HG02885 (cell line): ENCODE results near the gene CHSY3.

ENCODE experiments used
- ATAC-seq: cut with Tn5 transposase; IDR thresholded peaks from one replicate; pipeline ENCODE4 v1.9.1; 2021; ENCODE audit warnings: mild to moderate bottlenecking; ENCODE audit not compliant: unreplicated experiment, poor library complexity

CHSY3 gene

DNA sequence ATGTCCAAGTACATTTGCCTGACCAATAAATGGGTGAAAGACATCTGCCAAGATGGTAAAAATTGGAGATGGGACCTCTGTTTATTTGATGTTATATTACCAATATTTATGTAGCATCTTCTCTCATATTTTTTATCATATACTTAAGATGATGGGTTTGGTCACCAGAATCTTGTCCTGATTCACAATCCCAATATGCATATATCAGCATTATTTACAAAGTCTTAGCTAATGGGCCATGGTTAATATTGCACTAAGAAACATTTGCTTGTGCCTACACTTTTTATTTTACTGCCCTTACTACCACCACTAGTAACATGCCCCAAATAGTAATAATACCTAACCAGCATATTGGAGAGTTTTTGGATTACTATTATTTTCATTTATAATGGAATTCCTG lies 116.7 kb downstream of the CHSY3 start:
- ATAC-seq, result no peak

DNA sequence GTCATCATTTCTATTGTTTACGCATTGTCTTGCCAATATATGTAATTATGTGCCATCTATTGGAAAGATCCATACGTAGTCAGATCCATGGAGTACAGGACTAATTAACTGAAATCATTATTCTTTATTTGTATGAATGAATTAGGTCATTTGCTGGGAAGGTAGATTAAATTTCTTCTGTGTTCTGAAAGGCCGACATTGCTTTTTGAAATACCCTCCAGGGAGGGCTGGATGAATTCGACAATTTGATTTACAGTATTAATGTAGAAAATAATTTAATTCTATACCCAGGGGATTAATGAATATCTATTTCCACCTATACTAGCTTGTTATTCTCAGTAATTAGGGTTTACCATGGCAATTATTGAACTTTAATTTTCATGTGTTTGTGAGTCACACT lies 117.6 kb downstream of the CHSY3 start:
- ATAC-seq, result no peak

DNA sequence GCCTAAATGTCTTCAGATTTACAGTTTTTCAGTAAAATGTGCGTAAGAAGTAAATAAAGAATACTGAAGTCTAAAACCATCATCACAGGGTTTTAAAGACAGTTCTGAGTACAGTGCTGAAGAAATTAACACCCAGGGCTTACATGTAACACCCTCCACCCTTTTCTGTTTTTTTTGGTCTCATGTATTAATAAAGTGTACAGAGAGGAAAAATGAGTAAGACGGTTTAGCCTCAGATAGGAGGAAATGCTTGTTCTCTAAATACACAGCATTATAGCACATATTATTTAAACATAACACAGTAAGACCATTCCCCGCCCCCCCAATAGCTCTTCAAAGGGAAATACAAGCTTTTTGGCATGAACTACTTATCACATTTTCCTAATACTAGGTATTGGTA lies 119.3 kb downstream of the CHSY3 start:
- ATAC-seq, result no peak

DNA sequence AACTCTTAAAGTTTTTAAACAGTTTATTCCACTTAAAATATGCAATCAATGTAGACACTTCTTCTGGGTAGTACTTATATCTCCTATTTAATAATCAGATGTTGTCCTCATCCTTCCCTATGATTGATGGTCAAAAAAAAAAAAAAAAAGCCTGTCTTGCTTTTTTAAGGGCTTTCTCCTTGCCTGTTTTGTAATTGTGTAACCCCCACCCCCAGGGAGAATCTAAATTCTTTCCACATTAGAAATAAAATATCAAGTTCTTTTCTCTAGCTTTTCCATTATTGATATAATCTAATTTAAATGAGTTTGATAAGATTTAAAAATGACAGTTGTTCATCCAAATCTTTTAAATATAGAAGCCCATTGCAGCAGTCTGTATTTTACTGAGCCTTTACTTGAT lies 119.7 kb downstream of the CHSY3 start:
- ATAC-seq, result no peak

DNA sequence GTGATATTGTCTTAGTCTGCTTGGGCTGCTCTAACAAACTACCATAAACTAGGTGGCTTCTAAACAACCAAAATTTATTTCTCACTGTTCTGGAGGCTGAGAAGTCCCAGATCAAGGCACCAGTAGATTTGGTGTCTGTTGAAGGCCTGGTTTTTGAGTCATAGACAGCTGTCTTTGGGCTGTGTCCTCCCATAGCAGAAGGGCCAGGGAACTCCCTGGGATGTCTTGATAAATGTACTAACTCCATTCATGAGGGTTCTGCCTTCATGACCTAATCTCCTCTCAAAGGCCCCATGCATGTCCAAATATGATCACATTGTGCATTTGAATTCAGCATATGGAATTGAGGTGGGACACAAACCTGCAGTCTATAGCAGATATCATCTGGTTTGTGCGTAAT lies 121.2 kb downstream of the CHSY3 start:
- no peak for ATAC-seq

DNA sequence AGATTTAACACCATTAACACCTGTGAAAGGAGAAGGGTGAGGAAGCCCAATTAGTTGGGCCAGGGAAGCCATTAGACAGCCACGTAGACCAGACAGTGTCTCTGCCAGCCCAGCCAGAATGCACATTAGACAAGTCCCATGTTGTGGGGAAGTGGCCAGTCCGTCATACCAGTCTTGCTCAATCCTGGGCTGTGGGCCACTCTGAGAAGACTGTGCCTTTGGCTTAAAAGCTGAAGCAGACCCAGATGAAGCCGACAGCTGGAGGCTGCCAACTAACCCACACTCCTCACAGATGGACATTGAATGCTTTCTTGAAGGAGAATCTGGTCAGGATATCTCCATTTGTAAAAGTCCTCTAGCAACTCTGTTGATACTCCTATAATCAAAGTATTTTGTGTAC lies 128.5 kb downstream of the CHSY3 start:
- no peak for ATAC-seq

DNA sequence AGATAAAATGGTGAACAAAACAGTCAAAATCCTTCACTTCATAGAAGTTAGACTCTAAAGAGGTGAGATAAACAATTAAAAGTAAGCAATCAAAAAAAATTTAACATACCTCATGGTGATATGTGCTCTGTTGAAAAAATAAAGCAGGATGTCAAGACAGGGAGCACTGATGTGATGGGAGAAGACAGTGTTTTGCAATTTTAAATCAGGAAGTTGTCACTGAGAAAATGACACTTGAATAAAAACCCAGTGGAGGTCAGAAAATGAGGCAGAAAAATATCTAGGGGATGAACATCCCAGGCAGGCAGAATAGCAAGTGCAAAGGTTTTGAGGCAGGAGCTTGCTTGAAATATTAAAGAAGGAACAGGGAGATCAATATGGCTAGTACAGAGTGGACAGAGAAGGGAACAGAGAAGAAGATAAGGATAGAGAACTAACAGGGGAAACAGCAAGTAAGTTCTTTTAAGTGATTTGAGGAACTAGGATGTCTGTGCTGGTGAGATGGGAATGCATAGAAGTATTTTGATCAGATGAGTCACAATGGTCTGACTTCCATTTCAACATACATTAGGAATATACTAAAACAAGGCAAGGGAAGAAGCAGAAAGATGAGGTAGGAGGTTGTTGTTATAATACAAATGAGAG lies 130.4 kb downstream of the CHSY3 start:
- no peak for ATAC-seq

DNA sequence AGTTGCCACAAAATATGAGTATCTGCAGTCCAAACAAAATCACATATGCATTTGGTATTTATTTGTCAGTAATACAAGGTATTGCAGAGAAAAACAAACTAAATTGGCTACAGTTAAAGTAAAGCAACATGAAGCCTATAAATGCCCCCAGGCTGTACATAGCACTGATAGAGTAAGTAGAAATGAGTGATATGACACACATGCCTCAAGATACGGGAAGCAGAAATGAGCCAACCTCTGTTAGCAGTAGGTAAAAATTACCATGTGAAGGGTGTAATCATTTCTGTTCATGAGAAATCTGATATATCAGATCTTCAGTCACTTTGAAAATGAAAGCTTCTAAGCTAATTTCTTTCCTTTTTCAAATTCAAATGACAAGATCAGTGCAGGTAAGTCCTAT lies 131.1 kb downstream of the CHSY3 start:
- no peak for ATAC-seq

DNA sequence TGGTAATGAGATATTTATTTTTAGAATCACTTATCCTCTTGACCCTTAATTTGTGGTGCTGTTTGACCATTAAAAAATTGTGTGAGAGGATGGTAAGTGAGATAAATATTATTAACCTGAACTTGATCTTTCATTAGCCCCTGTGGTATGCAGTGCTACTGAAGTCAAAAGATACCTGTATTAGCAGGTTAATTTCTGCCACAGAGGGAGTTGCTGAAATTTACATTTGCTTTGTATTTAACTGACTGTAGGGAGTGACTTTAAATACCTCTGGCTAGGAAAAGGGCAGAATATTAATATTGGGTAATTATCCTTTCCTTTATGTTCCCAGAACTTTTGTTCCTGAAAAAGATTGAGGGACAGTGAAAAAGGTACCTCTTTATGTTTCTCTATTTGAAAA lies 133.6 kb downstream of the CHSY3 start:
- ATAC-seq, result no peak

DNA sequence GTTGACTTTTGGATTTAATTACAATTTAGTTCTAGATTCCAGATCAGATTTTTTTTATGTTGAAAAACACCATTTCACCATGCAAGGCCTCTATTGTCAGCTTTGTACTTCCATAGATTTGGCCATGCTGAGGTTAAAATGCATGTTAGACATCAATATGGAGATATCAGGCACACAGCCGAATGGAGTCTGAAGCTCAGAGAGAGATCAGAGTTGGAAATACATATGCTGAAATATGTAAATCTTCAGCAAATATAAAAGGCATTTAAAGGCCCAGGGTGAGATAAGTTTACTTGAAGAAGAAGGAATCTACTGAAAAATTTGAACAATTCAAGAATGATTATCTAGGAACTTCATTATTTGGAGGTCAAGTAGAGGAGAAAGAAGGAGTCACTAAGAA lies 139.6 kb downstream of the CHSY3 start:
- no peak for ATAC-seq

DNA sequence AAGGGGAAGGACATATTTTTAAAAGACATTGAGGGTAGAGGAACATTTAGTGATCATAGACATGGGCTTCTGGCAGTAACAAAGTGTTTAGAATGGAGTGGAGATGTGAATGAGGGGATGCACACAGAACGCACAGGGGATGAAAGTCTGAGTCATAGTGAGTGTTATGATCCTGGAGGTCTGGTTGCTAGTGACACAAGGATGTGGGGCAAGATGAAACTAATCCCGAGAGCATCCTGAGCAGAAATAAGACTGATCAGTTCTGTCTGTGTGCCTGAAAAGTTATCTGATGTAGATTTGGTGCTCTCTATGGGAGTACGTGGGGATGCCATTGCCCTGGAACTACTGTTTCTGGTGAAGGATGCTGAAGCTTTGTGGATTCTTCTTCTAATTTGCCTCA lies 141.1 kb downstream of the CHSY3 start:
- ATAC-seq, result no peak

DNA sequence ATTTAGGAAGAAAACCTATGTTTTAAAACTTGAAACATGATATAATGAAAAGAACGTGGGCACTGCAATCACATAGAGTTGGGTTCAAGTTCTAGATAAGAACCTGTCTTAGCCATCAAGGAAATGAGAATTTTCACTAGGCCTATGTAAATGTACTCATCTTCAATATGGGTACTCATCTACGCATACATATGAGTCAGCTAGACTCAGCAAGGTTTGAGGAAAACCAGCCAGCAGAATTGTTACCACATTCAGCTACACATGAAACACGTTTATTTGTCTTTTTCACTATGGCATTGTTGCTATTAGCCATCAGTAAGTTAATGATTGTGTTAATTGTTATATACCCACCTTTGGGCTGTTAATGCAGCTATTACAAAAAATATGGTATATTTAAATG lies 146.3 kb downstream of the CHSY3 start:
- ATAC-seq, result no peak

DNA sequence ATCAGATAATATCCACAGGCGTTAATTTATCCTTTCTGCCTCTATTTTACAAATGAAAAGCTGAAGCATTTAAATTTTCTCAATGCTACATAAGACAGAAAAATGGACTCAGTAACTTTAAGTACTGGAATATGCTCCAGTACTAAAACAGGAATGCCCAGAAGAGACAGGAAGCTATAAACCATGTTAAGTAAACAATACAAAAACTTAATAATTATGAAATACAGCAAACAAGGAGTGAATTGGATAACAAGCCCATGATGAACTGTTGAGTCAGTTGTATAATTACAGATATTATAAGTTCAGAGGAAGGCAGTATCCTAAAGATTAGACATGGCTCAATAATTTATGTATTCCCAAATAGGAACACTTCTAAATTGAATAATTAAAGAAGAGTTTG lies 148.5 kb downstream of the CHSY3 start:
- no peak for ATAC-seq

DNA sequence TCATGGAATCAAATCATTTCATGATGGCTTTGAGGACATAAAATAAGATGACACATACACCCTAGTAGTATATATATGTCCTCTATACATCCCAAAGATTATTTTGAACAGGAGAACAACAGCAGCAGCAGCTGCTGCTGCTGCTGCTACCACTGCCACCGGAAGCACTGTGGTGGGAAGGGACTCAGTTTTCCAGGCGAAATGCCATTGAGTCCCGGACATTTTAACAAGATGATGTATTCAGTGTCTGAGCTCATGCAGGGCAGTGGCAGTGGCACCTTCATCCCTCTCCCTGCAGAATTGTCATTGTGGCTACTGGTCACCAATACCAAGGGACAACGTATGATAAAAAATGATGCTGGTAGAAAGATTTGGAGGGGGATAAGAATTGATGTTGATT lies 151.3 kb downstream of the CHSY3 start:
- ATAC-seq, result no peak

DNA sequence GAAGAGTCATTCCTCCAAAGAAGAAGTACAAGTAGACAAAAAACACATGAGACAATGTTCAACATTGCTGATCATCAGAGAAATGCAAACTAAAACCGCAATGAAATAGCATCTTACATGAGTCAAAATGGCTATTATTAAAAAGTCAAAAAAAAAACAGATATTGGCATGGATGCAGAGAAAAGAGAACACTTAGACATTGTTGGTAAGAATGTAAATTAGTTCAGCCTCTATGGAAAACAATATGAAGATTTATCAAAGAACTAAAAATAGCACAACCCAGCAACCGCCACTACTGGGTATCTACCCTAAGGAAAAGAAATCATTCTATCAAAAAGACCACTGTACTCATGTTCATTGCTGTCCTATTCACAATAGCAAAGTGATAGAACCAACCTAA lies 157.5 kb downstream of the CHSY3 start:
- no peak for ATAC-seq

DNA sequence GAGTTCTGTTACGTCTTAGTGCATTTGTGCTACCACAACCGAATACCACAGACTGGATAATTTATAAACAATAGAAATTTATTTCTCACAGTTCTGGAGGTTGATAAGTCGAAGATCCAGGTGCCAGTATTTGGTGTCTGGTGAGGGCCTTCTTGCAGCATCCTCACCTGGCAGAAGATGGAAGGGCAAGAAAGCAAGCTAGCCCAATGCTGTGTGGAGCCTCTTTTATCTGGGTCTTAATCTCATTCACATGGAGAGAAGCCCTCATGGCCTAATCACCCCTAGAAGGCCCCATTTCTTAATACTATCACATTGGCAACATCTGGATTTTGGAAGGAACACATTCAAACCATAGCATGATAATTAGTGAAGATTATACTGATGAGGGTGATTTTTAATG lies 159.3 kb downstream of the CHSY3 start:
- ATAC-seq, result no peak

DNA sequence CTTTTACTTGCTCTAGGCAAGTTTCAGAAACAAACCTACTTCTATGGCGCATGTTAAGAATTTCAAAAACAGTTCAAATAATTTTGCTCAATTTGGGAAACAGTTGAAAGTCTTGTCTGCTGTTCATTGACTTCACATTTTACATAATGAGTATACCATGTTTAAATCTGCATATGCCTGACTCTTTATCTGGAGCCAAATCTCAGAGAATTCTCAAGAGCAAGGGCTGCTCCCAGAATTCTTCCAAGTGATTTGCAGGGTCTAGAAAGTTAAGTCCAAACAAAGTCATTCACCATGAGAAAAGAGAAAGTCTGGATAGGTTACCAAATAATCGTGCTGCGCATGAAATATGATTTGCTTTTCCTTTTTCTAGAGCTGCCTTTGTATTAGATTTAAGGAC lies 160.2 kb downstream of the CHSY3 start:
- ATAC-seq, result no peak

DNA sequence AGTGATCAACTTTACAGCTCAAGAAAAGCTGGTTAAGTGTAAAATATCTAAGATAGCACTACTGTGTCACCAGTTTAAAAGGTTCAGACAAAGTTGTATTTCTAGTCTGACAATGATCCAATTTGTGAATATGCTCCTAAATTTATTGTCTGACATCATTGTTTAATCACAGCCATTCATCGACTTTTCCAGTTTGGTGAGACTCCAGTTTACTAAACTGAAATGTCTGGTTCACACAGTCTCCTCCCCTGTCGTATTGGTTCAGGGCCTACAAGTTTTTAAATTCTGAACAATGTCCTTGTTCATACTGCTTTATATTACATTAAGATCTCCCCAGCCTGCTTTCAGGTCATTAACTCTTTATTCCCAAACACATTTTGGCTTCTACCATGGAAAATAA lies 161.4 kb downstream of the CHSY3 start:
- no peak for ATAC-seq

DNA sequence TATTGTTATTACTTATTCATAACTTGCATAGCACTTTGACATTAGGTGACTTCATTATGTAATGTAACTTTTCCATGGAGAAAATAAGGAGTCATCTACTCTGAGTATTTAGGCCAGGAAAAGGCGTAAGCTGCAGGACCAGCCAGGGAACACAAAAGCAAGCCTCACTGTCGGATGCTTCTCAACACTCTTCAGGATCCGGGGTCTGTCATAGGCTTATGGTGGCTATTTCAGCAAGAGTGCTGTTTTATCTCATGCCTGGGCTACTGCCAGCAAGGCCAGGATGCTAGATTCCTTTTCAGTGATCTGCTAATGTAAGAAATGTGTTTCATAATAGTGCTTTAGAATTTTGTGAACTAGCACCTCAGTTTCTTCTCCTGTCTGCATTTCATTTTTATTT lies 162.4 kb downstream of the CHSY3 start:
- ATAC-seq, result no peak

DNA sequence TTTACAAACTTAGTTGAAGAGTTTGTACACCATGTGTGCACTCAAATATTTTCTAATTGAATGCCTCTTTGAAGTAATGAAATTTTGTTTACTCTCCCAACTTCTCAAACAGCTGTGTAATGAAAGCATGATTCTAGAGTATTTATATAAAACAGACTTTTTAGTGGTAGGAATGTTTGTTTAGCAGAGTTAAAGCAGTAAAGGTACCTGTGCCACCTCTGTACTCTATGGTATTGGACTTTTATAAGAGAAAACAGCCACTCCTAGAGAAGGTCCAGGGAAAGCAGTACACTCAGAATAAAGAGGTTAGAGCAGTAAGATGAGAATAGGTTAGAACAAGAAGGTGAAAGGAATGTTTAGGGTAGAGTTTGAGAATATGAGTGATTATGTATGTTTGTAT lies 163.1 kb downstream of the CHSY3 start:
- no peak for ATAC-seq

DNA sequence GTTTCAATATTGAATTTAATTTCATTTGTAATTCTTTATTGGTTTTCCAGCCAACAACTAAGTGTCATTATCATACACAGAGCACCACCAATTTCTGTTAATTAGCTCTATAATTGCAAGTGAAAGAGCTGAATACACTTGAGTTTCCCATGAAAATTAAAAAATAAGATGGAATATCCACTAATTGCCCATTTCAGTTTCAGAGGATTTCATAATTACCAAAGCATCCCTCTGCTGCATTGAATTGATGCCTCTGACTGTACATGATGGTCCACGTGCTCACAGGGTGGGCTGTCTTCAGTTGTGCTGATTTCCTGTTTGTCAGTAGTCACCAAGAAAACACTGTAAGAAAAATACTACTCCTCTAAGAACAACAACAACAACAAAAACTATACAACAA lies 163.8 kb downstream of the CHSY3 start:
- ATAC-seq, result no peak

DNA sequence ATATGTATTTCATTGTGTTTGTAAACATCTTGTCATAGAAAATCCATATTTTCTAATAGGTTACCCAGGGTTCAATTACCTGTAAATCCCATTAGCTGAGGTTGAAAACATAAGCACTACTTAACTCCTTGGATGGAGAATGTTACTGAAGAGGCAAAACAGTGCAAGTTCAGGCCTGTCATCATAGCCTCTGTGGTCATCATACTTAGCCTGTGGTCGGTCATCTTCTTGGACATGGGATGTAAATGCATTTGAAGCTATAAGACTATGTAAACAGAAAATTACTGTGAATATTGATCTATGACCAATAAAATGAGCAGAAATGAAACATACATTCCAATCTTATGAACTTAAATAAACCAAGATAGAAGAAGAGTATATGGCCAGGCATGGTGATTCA lies 164.7 kb downstream of the CHSY3 start:
- ATAC-seq, result no peak

DNA sequence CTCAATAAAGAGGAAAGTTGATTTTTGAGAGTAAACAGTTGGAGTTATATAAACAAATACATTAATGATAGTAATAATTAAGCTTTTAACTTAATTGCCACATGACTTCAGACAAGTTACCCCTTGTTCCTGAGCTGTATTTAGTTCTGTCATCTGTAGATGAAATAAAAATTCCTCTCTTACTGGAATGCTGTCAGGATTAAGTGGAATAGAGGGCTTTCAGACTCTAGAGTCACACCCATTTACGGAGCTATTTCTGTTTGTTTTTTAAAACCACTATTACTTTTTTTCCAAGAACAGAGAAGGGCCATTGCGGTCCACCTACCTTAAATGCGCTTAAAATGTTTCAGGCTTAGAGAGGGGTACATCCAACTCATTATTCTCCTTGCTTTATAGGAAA lies 170.6 kb downstream of the CHSY3 start:
- ATAC-seq, result no peak
